ENCODE data around the gene SHB.

Gene SHB

GRCh38 chr9:38109601-38110000 is 40.6 kb upstream of the SHB start:
- TF ChIP-seq EZH2 (IDR thresholded peaks at IDR 0.05; ENCODE audit: borderline replicate concordance, low read length) = no peak
- no peak for TF ChIP-seq CTCF (IDR thresholded peaks at IDR 0.05; ENCODE audit: low read length)

DNA sequence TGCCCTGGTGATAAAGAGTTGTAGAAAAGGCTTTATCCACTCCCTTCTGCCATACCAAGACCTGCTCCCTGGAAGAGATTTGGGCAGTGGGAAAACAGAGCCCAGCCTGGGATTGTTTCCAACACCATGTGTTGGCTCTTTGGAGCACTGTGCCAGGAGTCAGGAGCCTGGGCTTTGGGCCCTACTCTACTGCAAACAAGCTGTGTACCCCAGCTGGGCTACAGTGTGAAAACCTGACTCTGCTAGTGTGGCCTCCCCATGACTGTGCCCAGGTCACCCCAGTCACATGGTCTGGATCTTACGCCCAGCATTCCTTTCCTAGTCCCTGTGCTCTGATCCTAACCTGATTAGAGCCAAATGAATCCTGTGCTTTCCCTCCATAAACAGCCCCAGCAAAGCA is 39.3 kb upstream of the SHB start:
- Histone ChIP-seq H2AFZ (ENCODE audit: low read length) (no peak overlapping the region), H3K9me3 (ENCODE audit: low read length) (no peaks in the 10 kb centered on the region), H4K20me1 (ENCODE audit: insufficient read depth, low read length) (no peaks in the 10 kb centered on the region), H3K9me2 (ENCODE audit: low read depth, low read length) (no peaks in the 10 kb centered on the region), H3K9ac (ENCODE audit: low read length) (no peak overlapping the region), H3K4me3 (ENCODE audit: low read depth, low read length, poor library complexity, severe bottlenecking) (no peak overlapping the region), H3K27ac (ENCODE audit: low read depth, low read length, poor library complexity, severe bottlenecking) (no peak overlapping the region), H3K4me2 (ENCODE audit: low read length) (no peak overlapping the region), H3K4me1 (ENCODE audit: insufficient read depth, low read length, severe bottlenecking) (no peaks in the 10 kb centered on the region), H3K36me3 (ENCODE audit: insufficient read depth, low read length) (no peaks in the 10 kb centered on the region), H3F3A (ENCODE audit: insufficient read depth, low read length) (no peaks in the 10 kb centered on the region), H3K79me2 (ENCODE audit: insufficient read depth, low read length) (no peaks in the 10 kb centered on the region), H3K27me3 (ENCODE audit: insufficient read depth, low read length) (no peaks in the 10 kb centered on the region)
- TF ChIP-seq EZH2 (IDR thresholded peaks at IDR 0.05; ENCODE audit: borderline replicate concordance, low read length) (no peak), CTCF (IDR thresholded peaks at IDR 0.05; ENCODE audit: low read length) (no peak)

More at GRCh38 chr9:38109601-38110000, 40.6 kb upstream of the SHB start:
- no peaks in the 10 kb centered on the region for H3K4me1 ChIP-seq (ENCODE audit: insufficient read depth, low read length, severe bottlenecking)
- no peaks in the 10 kb centered on the region for H4K20me1 ChIP-seq (ENCODE audit: insufficient read depth, low read length)
- H3K9me2 ChIP-seq (ENCODE audit: low read depth, low read length) = no peaks in the 10 kb centered on the region
- H3K9ac ChIP-seq (ENCODE audit: low read length) = no peak overlapping the region
- H3K4me2 ChIP-seq (ENCODE audit: low read length) = no peak overlapping the region
- no peak overlapping the region for H3K4me3 ChIP-seq (ENCODE audit: low read depth, low read length, poor library complexity, severe bottlenecking)
- no peaks in the 10 kb centered on the region for H3K79me2 ChIP-seq (ENCODE audit: insufficient read depth, low read length)
- no peak overlapping the region for H2AFZ ChIP-seq (ENCODE audit: low read length)
- H3K9me3 ChIP-seq (ENCODE audit: low read length) = no peaks in the 10 kb centered on the region
- H3K27ac ChIP-seq (ENCODE audit: low read depth, low read length, poor library complexity, severe bottlenecking) = no peak overlapping the region
- H3F3A ChIP-seq (ENCODE audit: insufficient read depth, low read length) = no peaks in the 10 kb centered on the region
- H3K36me3 ChIP-seq (ENCODE audit: insufficient read depth, low read length) = no peaks in the 10 kb centered on the region
- no peaks in the 10 kb centered on the region for H3K27me3 ChIP-seq (ENCODE audit: insufficient read depth, low read length)

- Histone ChIP-seq H2AFZ (ENCODE audit: low read length) (no peak overlapping the region), H3K9ac (ENCODE audit: low read length) (no peak overlapping the region), H3K9me2 (ENCODE audit: low read depth, low read length) (no peaks in the 10 kb centered on the region), H3K4me3 (ENCODE audit: low read depth, low read length, poor library complexity, severe bottlenecking) (no peak overlapping the region), H3K27ac (ENCODE audit: low read depth, low read length, poor library complexity, severe bottlenecking) (no peak overlapping the region), H3K79me2 (ENCODE audit: insufficient read depth, low read length) (no peaks in the 10 kb centered on the region), H3K4me1 (ENCODE audit: insufficient read depth, low read length, severe bottlenecking) (no peaks in the 10 kb centered on the region), H3K9me3 (ENCODE audit: low read length) (no peaks in the 10 kb centered on the region), H3K4me2 (ENCODE audit: low read length) (no peak overlapping the region), H3F3A (ENCODE audit: insufficient read depth, low read length) (no peaks in the 10 kb centered on the region), H3K36me3 (ENCODE audit: insufficient read depth, low read length) (no peaks in the 10 kb centered on the region), H3K27me3 (ENCODE audit: insufficient read depth, low read length) (no peaks in the 10 kb centered on the region), H4K20me1 (ENCODE audit: insufficient read depth, low read length) (no peaks in the 10 kb centered on the region)
- TF ChIP-seq EZH2 (IDR thresholded peaks at IDR 0.05; ENCODE audit: borderline replicate concordance, low read length) (no peak), CTCF (IDR thresholded peaks at IDR 0.05; ENCODE audit: low read length) (no peak)
Measured at GRCh38 chr9:38107811-38108304, 38.8 kb upstream of the SHB start.

All from OCI-LY1 (cell line).